CD4-positive, alpha-beta T cell treated with Interleukin-6 at 100 ng/mL for 8 hours (primary cell): Measurements from ENCODE around the gene NFYC.

Experiments used
- DNase-seq: peaks from one replicate; pipeline ENCODE4 v3.0.0-alpha.2; 2020; ENCODE audit warnings: mixed read lengths, low spot score

Gene NFYC

DNA sequence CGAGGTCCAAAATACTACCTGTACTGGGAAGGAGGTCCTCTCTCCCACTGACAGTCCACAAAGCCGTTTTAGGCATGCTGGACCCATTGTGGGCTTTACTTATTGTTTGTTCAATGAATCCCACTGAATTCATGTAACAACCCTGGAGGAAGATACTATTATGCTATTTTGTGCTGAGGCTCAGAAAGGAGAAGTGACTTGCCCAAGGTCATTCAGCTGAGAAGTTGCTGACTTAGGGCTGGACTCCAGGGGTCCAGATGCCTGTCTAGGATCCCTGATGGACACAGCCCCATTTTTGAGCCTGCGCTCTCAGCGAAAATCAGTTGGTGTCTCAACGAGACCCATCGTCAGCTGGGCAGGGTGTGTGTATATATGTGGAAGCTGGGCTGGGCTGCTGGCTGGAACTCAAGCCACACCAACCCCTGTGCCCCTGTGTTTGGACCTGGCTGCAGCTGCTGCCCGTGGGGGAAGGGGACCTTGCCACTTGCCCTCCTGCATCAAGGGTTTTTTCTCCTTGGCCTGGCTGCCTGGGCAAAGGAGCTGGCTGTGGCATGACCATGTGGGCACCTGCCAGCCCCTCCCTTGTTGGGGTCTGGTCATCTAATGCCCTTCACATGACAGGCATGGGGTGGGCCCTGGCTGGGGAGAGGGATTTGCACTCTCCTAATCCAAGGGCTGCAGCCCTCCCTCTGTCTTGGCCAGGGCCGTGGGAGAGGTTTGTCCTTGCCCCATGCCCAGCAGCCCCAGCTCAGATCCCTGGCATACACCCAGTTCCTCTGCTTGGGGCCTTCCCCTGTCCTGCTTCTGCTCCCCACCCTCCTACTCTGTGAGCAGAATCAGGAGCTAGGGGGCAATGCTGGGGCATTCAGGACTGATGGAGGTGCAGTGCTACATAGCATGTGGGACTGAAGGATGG lies 107.1 kb downstream of the NFYC start:
- no peak for DNase-seq

DNA sequence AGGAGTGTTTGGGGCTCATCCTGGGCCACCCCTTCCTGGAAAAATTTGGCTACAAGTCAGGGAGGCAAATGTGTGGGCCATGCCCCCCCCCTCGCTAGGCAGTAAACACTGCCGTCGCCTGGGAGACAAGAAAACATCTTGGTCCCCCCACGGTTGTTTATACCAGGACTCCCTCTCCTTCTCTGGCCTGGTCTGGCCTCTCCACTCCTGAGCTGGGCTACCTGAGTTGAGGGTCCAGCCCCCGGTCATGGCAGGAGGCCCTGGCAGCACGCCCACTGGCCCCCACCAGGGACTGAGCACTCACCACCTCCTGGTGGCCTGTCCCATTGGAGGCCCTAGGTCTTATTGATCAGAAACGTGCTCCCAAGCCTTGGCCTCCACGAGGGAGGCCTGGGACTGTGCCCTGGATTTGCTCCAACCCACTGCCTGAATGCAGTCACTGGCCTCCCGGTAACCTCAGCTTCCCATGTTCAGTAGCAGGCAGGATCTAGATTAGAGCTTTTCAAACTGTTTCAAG lies 107.9 kb downstream of the NFYC start:
- no peak for DNase-seq

GRCh38 chr1:40801742-40802077 lies 110.2 kb downstream of the NFYC start:
- DNase-seq: no peak

DNA sequence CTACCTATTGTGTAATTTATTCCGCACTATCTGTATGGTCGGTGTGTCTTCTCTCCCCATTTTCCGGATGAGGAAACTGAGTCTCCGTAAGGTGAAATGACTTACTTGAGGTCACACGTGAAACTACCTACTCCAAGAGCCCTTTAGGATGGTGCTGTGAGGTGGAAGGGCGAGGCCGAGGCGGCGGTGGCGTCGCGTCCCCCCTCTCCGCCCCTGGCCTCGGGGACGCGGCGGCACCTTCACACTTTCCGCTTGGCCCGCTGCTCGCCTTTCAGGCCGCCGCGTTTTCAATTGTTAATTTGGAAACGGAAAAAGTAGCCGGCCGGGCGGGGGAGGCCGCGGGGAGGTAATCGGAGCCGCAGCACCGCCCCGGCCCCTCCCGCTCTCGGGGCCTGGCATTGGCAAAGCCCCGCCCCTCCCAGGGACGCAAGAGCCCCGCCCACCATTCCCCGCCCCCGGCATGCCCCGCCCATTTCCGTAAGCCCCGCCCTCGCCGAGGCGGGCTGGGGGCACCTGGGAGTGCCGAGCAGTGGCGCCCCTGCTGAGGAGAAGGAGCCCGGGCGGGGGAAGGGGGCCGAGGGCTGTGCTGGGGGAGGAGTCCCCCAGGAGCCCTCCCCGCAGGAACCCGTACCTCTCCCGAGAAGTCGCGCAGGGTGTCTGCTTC lies 110.7 kb downstream of the NFYC start:
- DNase-seq: peak; percentile 89

- DNase-seq: no peak
Measured at GRCh38 chr1:40802742-40803113, 111.2 kb downstream of the NFYC start.

GRCh38 chr1:40803447-40803846 lies 111.9 kb downstream of the NFYC start:
- no peak for DNase-seq

GRCh38 chr1:40803902-40804301 lies 112.4 kb downstream of the NFYC start:
- DNase-seq: no peak

DNA sequence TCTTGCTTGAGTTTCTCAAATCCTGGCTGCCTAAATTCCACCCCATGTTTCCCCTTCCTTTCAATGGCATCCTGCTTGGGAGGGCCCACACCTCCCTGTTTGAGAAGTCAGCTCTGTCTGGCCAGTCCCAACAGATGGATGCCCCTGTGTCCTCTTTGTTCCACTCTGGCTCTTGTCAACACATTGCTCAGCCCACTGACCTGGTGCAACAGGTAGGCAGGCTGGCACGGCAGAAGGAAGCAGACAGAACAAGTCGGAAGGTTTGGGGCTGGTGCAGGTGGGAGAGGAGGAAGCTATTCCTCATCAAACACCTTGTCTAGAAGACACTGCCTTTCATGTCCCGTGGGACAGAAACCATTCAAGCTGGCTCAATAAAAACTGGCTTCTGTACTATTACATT lies 114.7 kb downstream of the NFYC start:
- DNase-seq: no peak

GRCh38 chr1:40806731-40807695 lies 115.5 kb downstream of the NFYC start:
- no peak for DNase-seq

DNA sequence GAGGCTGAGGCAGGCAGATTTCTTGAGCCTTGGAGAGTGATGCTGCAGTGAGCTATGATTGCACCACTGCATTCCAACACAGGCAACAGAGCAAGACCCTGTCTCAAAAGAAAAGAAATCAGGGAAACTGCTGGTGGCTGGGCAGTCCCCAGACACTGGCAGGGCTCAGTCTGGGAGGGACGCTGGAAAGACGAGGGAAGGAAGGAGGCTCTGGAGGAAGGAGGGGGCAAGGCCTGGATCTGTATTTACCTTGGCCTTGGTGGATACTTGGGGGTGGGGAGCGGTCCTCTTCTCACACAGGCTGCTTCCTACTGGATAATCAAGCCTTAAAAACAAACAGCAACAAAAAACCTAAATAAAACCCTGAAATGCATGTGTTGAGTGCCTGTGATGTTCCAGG lies 116.5 kb downstream of the NFYC start:
- no peak for DNase-seq

DNA sequence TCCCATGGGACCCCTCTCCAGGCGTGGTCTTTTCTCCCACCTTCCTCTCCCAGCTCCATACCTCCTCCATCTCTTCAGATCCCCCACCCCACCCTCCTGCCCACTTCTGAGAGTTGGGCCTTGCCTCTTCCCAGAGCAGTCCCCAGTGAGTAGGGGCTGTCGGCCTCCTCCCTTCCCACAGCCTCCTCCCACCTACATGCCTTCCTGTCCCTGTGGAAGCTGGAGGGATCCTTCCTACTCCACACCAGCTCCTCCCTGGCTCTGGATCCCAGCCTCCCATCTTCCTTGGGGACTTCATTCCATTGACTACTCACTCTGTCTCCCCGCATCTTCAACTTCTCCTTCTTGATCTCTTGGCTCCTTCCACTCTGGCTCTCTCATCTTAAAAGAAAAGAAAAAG lies 116.9 kb downstream of the NFYC start:
- DNase-seq: no peak

DNA sequence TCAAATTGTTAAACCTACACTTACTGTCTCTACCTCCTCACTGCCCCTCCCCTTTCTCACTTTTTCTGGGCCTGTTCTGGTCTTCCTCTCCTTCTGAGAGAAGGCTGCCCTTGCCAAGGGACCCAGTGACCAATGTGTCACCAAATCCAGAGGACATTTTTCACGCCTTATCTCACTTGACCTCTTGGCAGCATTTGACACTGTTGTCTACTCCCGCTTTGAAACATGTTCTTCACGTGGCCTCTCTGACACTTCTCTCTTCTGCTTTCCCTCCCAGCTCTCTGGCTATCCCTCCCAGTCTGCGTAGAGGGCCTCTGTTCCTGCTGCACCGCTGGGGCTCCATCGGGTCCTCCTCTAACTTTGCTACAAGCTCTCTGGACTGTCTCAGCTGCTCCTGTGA lies 117.4 kb downstream of the NFYC start:
- no peak for DNase-seq

- DNase-seq: no peak
Measured at GRCh38 chr1:40810927-40811326, 119.4 kb downstream of the NFYC start.

DNA sequence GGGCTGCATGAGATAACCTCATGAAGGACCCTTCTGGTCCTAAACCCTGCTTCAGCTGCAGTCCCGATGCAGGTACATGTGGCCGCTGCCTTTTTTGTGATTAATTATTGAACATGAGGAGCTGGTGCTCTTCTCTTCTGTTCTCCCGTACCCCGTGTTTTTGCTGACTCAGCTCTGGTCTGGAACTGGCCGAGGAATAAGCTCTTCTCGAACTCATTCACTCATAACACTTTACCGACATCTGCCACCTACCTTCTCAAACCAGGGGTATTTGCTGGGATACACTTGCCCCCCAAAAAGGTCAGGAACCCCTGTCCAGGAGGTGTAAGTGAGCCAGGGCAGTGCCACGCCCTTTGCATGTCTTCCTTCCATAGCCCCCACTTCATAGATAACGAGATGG lies 123.9 kb downstream of the NFYC start:
- DNase-seq: no peak

DNA sequence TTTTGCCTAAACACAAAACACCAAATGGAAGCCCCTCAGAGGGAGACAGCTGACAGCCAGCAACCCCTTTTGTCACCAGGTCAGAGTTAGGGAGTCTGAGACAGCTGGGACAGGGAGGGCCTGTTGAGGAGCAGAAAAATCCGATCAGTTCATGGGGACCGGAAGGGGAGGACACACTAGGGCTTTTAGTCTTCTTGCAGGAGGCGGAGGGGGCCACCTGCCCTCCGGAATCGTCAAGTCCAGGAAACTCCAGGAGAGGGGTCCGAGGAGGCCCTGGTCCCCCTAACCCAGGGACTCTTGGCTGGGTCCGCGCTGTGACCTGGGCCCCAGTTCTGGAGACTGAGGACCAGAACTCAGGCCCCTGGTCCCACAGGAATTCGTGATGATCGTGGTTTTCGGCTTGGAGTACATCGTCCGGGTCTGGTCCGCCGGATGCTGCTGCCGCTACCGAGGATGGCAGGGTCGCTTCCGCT lies 126.3 kb downstream of the NFYC start:
- DNase-seq: no peak

DNA sequence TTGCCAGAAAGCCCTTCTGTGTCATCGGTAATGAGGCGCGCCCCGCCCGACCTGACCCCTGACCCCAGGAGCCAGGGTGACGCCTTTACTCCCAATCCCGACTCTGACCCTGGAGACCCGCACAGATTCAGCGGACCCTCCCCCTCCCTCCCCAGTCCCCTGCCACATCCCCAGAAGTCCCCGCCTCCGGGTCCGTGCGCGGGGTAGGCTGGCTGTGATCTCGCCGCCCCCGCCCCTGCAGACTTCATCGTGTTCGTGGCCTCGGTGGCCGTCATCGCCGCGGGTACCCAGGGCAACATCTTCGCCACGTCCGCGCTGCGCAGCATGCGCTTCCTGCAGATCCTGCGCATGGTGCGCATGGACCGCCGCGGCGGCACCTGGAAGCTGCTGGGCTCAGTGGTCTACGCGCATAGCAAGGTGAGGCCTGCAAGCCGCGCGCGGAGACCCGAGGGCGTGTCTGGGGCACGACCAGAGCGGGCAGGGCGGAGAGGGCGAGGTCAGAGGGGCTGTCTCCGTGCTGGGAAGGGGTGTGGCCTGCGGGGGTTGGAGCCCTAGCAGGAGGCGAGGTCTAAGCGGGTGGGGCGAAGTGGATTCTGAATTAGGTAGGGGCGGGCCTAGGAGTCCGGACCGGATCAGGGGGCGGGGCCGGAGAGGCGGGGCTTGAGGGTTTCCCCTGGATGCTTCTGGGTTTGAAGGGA lies 126.9 kb downstream of the NFYC start:
- peak; percentile 91 for DNase-seq

GRCh38 chr1:40819101-40819500 lies 127.6 kb downstream of the NFYC start:
- no peak for DNase-seq

- no peak for DNase-seq
Measured at GRCh38 chr1:40820251-40820797, 128.8 kb downstream of the NFYC start.
